AG04449 (cell line): ENCODE measurements around the gene DOCK9.
"Not testable (repeated sequence)": the region's sequence is repeated elsewhere in the genome, so short reads cannot be mapped to it uniquely, and the experiment has no call there.

ENCODE experiments used
- CTCF ChIA-PET: fragments of 350-600 bp; formaldehyde crosslinking; extraction: SDS; loops from one replicate; lab custom pipeline; 2021; ENCODE audit warnings: antibody characterized with exemption; lab: Yijun Ruan, JAX
- POLR2A ChIA-PET: fragments of 400-600, 350-600 bp; formaldehyde crosslinking; extraction: SDS; loops from one replicate; lab custom pipeline; 2020; ENCODE audit warnings: antibody characterized with exemption, inconsistent platforms; lab: Yijun Ruan, JAX
- DNase-seq: peaks from one replicate; pipeline ENCODE4 v3.0.0-alpha.2; 2010; ENCODE audit warnings: low read depth, low spot score
- H3K4me3 ChIP-seq: 2 replicates; pipeline ENCODE4 v1.5.1; 2011; ENCODE audit warnings: low read depth, mild to moderate bottlenecking, control low read depth, low read length
- TF ChIP-seq, protein P1 (sequence below): IDR thresholded peaks from one replicate; pipeline ENCODE4 v1.5.1; 2011; ENCODE audit warnings: mild to moderate bottlenecking, moderate library complexity, low read length, control low read depth, inconsistent platforms; ENCODE audit not compliant: insufficient read depth; ENCODE audit errors: missing control alignments

The DOCK9 gene

DNA sequence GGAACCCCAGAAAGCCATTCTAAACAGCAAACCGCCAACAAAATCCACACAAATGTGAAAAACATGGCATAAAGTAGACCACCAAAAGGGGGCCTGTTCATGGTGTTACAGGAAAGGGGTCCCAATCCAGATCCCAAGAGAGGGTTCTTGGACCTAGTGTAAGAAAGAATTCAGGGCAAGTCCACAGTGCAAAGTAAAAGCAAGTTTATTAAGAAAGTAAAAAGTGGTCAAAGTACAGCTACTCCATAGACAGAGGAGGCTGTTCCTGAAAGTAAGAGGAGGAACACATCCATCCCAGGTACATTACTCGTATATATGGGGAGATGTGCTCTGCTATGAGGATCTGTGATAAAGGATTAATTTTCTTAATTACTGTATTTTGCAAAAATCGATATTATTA, 157.6 kb downstream of the DOCK9 start:
- CTCF ChIA-PET = interaction anchor here (1.1 to 4.5 kb wide), 3 partner anchors 15 to 22 kb away, joined by 3 to 19 read pairs (median 3); no protein-coding TSS in a partner anchor
- no peak for DNase-seq
- POLR2A ChIA-PET = no interaction called here
- TF ChIP-seq, protein P1, sequence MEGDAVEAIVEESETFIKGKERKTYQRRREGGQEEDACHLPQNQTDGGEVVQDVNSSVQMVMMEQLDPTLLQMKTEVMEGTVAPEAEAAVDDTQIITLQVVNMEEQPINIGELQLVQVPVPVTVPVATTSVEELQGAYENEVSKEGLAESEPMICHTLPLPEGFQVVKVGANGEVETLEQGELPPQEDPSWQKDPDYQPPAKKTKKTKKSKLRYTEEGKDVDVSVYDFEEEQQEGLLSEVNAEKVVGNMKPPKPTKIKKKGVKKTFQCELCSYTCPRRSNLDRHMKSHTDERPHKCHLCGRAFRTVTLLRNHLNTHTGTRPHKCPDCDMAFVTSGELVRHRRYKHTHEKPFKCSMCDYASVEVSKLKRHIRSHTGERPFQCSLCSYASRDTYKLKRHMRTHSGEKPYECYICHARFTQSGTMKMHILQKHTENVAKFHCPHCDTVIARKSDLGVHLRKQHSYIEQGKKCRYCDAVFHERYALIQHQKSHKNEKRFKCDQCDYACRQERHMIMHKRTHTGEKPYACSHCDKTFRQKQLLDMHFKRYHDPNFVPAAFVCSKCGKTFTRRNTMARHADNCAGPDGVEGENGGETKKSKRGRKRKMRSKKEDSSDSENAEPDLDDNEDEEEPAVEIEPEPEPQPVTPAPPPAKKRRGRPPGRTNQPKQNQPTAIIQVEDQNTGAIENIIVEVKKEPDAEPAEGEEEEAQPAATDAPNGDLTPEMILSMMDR = no peak
- H3K4me3 ChIP-seq = no peak overlapping the region

- no peak for DNase-seq
- TF ChIP-seq, protein P1 = no peak
- no peak overlapping the region for H3K4me3 ChIP-seq
- ChIA-PET POLR2A (no interaction called here), CTCF (interaction anchor here (1.3 to 4.5 kb wide), 2 partner anchors 9 to 21 kb away, joined by 4 to 19 read pairs; no protein-coding TSS in a partner anchor)
Measured at GRCh38 chr13:98819382-98820010, 158.4 kb downstream of the DOCK9 start.

DNA sequence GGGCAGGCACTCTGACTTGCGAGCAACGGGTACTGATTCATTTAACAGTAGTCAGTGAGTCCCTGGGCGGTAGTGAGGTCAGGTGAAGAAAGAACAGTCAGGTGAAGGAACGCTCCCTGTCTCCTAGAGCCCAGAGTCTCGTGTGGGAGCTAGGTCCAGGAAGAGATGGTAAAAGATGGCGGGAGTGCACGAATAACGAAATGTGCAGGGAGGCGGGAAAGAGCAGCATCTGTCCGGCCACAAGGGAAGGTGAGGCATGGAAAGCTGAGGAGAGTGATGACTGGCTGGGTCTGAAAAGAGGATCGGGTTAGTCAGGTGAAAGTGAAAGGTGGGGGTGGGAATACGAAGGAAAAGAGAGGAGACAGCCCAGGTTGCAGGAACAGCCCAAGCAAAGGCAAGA, 161.5 kb downstream of the DOCK9 start:
- TF ChIP-seq, protein P1 = no peak
- no peak overlapping the region for H3K4me3 ChIP-seq
- POLR2A ChIA-PET = no interaction called here
- CTCF ChIA-PET = interaction anchor here (2.6 kb wide), 1 partner anchor 24 kb away, joined by 8 read pairs; no protein-coding TSS in a partner anchor
- no peak for DNase-seq

DNA sequence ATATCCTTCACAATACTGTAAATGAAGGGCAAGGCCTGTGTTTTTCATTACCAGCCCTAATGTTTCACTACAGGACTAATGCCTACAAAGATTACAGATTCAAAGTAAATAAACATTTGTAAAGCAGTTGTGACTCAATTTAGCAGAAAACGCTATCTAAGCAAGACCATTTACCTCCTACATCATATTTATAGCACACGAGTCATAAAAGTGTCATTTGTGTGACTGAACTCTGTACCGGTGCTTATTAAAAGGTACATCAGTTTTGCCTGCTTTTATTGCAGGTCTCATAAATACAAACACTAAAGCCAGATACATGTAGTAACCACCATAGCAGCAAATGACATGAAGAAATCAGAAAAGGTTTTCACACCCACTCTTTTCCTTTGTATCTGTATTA, 163.9 kb downstream of the DOCK9 start:
- TF ChIP-seq, protein P1 = no peak
- ChIA-PET CTCF (no interaction called here), POLR2A (no interaction called here)
- no peak for DNase-seq
- H3K4me3 ChIP-seq = no peak overlapping the region

- POLR2A ChIA-PET, H3K4me3 ChIP-seq, DNase-seq: not testable (repeated sequence)
- CTCF ChIA-PET = interaction anchor here (0.6 to 1.2 kb wide), 3 partner anchors 9 to 31 kb away, joined by 3 read pairs; no protein-coding TSS in a partner anchor
Measured at GRCh38 chr13:98812186-98812790, 165.6 kb downstream of the DOCK9 start.

DNA sequence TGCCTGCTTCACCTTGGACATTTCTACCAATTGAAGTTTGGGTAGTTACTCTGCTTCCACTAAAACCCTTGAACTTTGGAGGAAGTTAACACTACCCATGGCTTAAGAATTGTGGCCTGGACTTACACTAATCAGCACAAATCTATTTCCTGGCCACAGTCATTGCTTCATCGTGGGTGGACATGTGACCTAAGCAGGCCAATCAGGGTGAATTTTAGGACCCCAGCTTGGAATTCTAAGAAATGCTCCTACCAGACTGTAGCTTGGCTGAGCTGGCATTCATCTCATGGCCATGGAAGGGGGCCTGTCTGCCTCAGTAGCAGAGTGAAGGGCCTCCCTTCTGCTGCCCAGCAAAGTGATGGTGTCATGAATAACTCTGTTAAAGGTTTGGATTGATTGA, 167.1 kb downstream of the DOCK9 start:
- no peak for DNase-seq
- POLR2A ChIA-PET = no interaction called here
- H3K4me3 ChIP-seq = no peak overlapping the region
- CTCF ChIA-PET = no interaction called here
- TF ChIP-seq, protein P1 = no peak
